WI38 (cell line): Measurements from ENCODE around the gene MOB2.

Experiments used
- H3K4me3 ChIP-seq: 2 replicates; pipeline ENCODE4 v1.5.1; 2011; ENCODE audit warnings: low read depth, mild to moderate bottlenecking, control low read depth, low read length
- TF ChIP-seq, protein P1 (sequence below): IDR thresholded peaks from 2 replicates; pipeline ENCODE4 v1.5.1; 2012; ENCODE audit warnings: low read depth, mild to moderate bottlenecking, control low read depth, low read length

MOB2 gene

DNA sequence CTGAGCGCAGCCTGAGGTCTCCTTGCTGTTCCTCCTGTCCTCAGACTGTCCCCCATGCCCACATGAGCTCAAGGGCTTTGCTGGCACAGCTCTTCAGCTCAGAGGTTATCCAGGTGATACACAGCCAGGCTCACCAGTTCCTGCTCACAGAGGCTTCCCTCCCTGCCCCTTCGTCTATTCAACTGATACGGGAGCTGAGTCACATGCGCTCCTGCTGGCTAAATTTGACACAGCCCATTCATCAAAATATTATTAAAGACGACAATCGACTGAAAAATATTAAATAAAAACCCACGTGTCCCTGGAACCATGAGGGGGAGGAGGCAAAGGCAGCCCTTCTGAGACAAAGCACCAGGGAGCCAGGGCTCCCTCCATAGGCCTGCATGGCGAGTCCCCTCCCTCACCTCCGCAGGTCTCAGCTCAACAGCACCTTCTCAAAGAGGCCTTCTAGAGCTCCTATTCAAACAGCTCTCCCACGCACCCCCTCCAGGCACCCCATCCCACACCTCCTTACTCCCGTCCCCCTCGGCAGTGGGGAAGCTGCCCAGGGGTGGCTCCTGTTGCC is 45.0 kb upstream of the MOB2 start:
- no peak overlapping the region for H3K4me3 ChIP-seq
- TF ChIP-seq, protein P1, sequence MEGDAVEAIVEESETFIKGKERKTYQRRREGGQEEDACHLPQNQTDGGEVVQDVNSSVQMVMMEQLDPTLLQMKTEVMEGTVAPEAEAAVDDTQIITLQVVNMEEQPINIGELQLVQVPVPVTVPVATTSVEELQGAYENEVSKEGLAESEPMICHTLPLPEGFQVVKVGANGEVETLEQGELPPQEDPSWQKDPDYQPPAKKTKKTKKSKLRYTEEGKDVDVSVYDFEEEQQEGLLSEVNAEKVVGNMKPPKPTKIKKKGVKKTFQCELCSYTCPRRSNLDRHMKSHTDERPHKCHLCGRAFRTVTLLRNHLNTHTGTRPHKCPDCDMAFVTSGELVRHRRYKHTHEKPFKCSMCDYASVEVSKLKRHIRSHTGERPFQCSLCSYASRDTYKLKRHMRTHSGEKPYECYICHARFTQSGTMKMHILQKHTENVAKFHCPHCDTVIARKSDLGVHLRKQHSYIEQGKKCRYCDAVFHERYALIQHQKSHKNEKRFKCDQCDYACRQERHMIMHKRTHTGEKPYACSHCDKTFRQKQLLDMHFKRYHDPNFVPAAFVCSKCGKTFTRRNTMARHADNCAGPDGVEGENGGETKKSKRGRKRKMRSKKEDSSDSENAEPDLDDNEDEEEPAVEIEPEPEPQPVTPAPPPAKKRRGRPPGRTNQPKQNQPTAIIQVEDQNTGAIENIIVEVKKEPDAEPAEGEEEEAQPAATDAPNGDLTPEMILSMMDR: no peak

DNA sequence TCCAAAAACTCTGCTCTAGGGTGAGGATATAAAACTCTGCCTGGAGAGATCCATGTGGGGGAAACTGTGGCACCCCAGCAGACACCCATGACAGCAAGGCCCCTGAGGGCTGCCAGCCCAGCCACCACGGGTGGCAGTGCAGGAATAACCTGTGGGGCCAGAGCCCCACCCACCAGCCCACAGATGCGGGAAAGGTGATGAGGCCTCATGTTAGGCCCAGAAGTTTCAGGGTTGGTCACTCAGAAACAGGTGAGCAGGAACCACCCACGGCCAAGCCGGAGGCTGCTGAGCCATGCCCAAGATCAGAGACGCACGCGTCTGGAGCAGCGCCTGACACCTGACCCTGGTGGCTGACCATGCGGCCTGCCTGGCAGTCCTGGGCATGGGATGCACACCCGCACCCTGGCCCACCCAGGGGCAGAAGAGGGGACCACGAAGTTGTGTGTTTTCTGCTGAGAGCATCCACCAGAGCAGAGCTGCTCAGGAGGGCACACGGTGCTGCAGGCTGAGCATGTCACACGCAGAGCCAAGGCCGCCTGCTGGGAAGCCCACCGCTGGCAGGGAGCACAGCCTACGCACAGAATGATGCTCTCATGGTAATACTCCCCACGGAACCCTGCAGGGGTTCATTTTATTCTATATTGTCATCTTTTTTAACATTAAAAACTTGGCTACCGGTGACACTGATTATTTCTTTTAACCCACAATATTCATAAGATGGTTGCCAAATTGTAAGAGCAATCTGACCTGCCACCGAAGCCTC is 44.3 kb upstream of the MOB2 start:
- H3K4me3 ChIP-seq: no peak overlapping the region
- TF ChIP-seq, protein P1: no peak

DNA sequence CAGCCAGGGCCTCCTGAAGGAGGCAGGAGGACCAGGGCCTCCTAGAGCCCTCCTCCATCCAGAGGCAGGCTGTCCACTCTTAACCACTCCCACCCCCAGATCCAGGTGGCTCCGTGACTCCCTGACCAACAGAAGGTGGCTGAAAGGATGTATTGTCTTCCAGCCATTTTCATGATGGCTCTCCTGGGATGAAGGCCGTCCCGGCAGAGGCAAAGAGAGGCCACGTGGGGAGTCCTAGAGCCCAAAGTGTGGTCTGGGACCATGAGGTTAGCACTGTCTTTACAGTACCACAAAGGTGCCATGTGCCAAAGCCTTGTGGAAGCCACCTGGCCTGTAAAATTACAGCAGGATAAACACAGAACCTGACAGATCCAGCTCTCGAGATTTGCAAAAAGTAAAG is 43.2 kb upstream of the MOB2 start:
- TF ChIP-seq, protein P1: no peak
- no peak overlapping the region for H3K4me3 ChIP-seq

DNA sequence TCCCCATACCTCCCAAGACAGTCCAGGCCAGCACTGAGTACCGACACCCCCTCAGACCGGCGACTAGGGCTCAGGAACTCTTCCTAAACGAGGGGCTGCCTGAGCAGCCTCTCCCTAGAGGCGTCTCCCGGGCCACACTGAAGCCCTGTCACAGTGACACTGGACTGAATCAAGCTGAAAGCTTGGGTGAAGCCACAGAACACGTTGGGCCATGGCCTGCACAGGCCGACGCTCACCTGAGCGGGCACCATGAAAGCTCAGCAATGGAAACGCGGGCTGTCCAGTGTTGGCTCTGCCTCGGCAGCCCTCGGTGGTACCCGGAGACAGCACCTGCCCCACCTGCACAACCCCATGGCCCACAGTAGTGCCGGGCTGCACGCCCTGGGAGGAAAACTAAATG is 42.7 kb upstream of the MOB2 start:
- no peak overlapping the region for H3K4me3 ChIP-seq
- TF ChIP-seq, protein P1: no peak

DNA sequence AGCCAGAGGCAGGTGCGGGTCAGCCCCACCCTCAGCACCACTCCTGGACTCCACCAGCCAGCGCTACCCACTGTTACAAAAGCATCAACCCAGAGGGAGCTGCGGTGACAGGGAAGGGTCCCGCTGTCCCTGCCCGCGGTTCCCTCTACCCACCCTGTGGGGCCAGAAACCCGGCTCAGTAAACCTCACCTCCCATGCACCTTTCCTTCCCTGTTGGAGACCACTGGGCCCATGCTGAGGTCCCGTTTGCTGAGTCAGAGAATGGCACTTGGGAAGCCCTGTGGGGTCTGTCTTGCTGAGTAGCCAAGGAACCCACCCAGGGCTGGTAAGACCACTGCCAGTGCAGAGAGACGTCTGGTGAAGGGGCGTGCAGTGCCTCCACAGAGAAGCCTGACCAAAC is 42.1 kb upstream of the MOB2 start:
- TF ChIP-seq, protein P1: no peak
- no peak overlapping the region for H3K4me3 ChIP-seq

DNA sequence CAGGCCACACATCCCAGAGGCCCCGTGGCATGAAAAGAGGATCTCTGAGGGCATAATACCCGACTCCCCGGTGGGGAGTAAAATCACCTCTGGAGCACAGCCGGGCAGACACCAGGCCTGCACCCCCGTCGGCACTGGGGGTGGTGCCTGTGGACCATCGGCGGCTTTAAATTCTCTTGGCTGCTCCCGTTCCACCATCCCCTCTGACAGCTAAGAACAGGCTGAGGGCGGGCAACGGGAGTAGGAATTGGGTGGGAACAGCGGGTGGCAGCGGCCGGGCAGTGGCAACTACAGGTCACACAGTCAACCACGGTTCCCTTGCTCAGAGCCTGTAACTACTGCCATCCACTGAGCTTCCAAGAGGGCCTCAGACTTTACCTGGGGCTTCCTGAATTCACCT is 40.2 kb upstream of the MOB2 start:
- no peak overlapping the region for H3K4me3 ChIP-seq
- TF ChIP-seq, protein P1: no peak

DNA sequence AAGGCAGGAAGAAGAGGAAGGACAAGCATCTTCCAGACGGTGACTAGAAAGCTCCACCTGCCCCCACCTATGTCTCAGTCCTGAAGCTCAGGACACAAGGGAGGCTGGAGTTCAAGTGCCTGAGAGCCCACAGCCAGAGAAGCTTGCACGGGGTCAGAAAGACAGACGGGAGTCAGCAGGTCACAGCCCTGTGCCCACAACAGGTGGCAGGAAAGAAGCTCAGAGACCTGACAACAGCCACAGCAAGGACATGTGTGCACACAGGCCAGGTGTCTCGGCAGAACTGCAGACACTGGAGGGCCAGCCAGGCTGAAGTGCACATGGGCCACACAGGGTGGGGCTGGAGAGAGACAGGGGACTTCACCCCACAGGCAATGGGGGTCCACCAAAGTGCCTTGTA is 37.2 kb upstream of the MOB2 start:
- TF ChIP-seq, protein P1: no peak
- H3K4me3 ChIP-seq: no peak overlapping the region
